DMS 273 (cell line): ENCODE measurements around the gene RNASEH2A.
A peak's percentile ranks its signal among the peaks of the same experiment; 100 is the strongest.
"Not testable (repeated sequence)": the region's sequence is repeated elsewhere in the genome, so short reads cannot be mapped to it uniquely, and the experiment has no call there.

ENCODE experiments used
- DNase-seq: peaks from one replicate; lab custom pipeline; 2025; ENCODE audit not compliant: unreplicated experiment; lab: John Stamatoyannopoulos, UW

Gene RNASEH2A

DNA sequence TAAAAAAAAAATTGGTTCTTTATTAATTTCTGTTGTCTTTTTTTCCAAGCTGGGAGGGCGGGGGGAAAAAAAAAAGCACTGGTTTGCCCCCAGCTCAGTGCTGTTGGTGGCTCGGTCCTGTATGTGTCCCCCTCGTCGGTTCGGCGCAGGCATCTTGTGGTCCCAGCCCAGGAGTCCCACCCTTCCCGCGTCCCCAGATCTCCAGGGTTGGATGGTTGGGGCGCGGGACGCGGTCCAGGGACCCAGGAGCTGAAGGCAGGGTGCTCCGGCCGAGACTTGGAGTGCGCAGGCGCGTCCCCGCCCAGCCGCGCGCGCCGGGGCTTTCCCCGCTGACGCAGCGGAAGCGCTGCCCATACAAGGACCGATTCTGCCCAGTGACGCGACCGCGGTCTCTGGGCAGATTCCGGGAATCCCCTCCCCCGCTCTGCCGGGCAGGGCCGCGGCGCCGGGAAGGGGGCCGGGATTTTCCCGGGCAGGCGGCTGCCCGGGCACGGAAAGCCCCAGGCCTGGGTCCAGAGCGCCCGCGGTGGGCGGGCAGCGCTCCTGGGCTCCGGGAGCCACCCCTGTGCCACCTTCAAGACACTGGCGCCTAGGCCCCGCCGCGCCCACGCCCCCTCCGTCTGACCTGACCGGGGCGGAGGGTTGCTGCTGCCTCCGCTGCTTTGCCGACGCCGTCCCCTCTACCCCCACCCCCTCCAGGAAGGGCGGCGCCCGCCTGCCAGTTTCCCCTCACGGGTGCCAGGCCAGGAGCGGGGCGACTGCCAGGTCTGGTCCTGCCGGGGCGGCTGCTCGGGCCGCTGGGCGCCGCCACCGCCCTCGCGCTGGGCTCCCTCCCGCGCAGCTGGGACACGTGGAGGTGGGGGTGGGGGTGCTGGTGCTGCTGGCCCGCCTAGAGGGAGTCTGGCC, 12.8 kb upstream of the RNASEH2A start:
- DNase-seq = peak; percentile 98

DNA sequence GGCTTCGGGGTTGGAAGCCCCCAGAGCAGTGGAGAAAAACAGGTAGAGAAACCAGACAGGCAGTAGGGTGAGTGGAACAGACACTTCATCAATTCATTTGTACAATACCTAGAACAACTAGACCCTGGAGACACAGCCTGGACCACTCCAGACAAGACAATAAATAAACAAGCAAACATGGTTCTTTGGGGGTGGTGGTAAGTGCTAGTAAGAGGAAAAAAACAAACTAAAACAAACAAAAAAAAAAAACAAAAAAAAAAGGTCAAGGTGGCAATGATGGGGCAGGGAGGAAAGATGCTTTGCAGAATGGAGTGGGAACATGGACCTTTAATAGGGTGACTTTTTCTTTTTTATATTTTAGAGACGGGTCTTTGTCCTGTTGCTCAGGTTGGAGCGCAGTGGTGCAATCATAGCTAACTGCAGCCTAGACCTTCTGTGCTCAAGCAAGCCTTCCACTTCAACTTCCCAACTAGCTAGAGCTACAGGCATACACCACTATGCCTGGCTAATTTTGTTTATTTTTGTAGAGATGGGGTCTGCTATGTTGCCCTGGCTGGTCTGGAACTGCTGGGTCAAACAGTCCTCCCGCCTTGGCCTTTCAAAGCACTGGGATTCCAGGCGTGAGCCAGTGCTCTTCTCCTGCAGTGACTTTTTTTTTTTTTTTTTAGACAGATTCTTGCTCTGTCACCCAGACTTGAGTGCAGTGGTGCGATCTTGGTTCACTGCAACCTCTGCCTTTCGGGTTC, 12.0 kb upstream of the RNASEH2A start:
- no peak for DNase-seq

DNA sequence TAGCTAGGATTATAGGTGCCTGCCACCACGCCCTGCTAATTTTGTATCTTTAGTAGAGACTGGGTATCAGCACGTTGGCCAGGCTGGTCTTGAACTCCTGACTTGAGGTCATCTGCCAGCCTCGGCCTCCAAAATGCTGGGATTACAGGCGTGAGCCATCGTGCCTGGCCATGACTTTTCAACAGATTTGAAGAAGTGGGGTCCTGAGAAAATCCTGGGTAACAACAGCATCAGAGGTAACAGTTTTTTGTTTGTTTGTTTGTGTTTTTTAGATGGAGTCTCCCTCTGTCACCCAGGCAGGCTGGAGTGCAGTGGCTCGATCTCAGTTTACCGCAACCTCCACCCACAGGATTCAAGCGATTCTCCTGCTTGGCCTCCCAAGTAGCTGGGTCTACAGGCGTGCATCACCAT, 11.4 kb upstream of the RNASEH2A start:
- no peak for DNase-seq

DNA sequence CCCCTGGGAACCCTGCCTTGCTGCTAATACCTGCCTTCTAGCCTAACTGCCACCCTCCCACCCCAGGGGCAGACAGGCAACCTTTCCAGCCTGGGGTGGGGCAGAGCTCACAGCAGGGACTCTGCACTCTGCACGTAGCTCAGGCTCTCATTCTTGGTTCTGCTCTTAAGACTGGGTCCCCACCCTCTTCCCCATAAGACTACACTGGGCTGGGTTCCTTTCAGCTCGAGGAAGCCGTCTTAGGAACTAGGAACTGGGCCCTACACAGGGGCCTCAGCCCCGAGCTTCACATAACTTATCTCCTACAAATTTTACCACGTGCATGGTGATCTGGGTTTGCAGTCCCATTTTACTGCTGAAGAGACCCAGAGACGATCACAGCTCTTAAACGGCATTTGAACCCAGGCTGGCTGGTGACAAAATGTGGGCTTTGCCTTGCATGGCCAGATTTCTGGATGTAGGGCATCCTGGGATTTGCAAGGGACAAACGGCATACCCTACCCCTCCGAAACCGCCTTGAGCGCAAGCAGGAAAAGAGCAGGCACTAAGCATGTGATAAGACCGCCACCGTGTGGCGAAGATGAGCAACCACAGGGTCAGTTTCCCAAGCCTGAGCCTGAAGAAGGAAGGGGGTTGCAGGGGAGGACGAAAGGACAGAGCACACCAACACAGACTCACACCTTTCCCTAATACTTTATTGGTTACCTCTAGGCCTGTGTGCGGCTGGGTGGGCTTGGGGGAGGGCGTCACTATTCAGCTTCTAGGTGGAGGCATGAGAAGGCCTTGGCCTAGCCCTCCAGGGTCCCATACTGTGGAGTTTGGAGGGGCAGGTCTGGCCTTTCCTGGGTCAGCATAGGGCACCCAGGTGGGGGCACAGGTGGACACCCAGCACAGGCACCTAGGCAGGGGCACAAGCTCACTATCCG, 10.0 kb upstream of the RNASEH2A start:
- peak; percentile 94 for DNase-seq

DNA sequence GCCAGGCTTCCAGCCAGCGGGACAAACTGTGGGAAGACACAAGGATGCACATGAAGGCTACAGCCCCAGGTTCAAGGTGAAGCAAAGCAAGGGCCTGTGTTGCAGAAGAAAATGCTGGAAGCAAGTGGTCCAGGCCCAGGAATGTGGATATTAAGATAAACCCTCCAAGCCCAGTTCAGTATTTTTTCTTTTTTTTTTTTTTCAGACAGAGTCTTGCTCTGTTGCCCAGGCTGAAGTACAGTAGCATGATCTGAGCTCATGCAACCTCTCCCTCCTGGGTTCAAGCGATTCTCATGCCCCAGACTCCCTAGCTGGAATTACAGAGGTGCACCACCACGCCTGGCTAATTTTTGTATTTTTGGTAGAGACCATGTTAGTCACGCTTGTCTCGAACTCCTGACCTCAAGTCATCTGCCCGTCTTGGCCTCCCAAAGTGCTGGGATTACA, 9.2 kb upstream of the RNASEH2A start:
- DNase-seq = no peak

DNA sequence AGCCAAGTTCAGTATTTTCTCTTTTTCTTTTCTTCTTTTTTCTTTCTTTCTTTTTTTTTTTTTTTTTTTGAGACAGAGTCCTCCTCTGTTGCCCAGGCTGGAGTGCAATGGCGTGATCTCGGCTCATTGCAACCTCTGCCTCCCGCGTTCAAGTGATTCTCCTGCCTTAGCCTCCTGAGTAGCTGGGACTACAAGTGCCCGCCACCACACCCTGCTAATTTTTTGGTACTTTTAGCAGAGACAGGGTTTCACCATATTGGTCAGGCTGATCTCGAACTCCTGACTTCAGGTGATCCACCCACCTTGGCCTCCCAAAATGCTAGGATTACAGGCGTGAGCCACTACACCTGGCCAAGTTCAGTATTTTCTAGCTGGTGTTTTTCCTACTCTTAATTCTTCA, 8.8 kb upstream of the RNASEH2A start:
- DNase-seq = not testable (repeated sequence)

DNA sequence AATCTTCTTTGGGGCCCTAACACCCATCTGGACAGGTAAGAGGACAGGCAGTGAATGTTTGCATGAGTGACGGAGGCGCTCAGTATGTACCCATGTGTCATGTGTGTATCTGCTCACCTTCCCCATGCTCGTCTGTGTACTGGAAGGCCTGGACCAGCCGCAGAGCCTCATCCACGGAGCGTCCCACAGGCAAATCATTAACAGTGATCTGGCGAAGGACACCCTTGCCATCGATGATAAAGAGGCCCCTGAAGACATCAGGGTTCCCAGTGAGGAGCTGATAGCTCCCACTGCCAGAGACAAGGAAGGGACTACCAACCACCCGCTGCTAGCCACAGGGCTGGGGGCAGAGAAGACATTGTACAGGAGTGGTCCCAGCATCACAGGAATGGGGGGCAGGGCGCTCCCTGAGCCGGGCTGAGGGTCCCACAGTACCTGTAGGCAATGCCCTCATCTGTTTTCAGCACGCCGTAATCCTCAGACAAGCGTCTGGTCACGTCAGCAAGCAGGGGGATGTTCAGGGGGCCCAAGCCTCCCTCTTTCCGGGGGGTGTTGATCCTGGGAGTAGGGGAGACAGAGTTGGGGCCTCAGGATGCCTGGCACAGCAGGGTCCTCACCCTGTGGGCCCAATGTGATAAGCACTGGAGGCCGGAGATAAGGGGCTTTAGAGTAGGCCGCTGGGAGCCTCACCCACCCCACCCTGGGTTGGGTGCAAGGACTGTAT, 6.5 kb upstream of the RNASEH2A start:
- DNase-seq = no peak

DNA sequence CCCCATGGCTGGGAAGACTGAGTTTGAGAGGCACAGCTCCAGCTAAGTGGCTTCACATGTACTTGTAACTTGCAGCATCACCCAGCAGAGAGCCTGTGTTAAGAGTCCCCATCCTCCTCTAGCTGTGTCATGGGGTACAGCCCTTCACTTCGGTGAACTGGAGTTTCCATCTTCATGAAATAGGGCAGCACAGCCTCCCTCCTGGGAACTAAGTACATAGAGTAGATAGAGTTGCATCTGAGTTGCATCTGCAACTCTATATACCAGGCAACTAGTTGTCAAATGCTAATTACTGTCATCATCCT, 6.0 kb upstream of the RNASEH2A start:
- no peak for DNase-seq

DNA sequence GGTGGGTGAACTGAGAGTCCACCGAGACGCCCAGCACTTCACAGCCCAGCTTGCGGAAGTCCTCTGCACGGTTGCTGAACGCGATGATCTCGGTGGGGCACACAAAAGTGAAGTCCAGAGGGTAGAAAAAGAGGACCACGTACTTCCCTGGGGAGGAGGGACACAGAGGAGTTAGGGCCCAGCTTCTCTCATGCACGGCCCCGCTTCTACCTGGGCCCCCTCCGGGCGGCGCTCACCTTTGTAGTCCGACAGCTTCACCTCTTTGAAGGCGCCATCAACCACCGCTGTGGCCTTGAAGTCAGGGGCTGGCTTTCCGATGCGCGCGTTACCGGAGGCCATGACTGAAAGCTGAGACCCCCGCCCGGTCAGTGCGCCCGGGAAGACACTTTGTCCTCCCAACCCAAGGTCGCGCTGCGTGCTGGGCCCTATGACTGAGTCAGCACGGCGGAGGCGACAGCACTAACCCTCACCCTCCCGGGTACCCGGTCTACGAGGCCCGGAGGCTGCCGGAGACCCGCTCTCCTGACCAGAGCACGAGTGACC, 5.4 kb upstream of the RNASEH2A start:
- DNase-seq = no peak

DNA sequence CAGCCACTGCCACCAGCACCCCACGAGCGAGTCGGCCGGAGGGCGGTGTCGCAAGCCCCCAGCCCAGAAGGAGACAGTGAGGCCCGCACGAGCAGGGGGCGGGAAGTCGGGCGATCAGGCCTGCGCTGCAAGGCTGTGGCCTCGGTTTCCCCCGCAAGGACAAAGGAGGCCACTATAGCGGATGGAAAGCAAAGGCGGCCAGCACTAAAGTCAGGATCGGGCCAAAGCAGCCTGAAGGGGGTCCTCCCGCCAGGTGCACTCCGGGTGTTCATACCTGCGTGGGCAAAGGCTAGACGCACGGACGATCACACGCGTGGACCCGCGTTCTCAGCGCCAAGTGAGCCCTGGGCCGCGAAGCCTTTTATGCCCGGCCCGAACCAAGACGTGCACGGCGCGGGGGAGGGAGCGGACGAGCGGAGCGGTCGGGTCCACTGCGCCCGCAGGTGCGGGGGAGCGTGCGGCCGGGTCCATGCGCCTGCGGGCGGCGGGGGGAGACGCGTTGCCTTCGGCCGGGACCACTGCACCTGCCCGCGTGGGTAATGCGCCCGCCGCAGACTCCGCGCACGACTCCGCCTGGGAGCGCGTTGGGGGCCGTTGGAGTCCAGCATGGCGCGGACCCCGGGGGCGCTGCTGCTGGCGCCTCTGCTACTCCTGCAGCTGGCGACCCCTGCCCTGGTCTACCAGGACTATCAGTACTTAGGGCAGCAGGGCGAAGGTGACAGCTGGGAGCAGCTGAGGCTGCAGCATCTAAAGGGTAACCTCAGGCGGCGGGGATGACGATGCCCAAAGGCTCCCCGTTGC, 4.7 kb upstream of the RNASEH2A start, which contains the start of the genes PRDX2 and THSD8:
Gene PRDX2 (minus strand): TSS at position 335 of the 801 bp plus-strand sequence. CDS start 539 bp downstream, outside the sequence.
Gene THSD8 (plus strand): TSS at position 604 of the 801 bp plus-strand sequence. CDS start 3 bp downstream, at position 607.
- DNase-seq = peak; percentile 95

DNA sequence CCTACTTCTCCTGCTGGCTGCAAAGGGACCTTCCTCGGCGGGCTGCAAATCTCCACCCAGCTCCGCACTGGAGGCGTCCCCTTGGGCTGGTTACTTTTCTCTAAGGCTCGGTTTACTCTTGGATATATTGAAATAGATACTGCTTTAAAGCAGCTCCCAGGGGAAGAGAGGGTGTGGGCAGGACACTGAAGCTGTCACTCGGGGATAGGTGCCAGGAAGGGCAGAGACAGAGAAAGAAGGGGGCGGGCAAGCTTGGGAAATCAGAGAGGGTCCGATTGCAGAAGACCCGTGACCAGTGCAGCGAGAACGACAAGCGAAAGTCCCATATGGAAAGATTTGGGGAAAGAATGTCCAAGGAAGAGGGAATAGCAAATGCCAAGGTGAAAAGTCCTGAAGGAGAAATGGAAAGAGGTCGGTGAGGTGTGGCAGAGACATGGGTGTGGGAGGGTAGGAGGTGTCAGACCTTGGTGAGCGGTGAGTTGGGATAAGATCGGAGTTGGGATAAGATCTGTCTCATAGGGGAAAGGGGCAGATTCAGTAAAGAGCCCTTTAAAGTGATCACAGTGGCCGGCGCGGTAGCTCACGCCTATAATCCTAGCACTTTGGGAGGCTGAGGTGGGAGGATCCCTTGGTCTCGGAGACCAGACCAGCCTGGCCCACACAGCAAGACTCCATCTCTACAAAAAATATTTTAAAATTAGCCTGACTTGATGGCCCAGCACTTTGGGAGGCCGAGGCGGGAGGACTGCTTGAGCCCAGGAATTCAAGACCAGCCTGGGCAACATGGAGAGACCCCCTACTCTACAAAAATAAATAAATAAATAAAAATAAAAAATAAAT, 3.9 kb upstream of the RNASEH2A start:
- DNase-seq = no peak

DNA sequence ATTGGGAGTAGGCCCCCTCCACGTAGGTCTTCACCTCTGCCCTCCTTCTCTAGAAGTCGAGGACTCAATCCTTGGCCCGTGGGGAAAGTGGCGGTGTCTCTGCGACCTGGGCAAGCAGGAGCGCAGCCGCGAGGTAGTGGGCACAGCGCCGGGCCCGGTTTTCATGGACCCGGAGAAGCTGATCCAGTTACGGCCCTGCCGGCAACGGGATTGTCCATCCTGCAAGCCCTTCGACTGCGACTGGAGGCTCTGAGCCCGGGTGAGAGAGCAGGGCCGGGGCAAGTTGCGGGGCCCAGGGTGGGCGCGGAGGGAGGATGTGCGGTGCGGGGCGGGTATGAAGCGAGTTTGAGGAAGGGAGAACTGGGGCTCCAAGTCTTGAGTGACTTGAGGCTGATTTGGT, 2.3 kb upstream of the RNASEH2A start:
- DNase-seq = no peak

DNA sequence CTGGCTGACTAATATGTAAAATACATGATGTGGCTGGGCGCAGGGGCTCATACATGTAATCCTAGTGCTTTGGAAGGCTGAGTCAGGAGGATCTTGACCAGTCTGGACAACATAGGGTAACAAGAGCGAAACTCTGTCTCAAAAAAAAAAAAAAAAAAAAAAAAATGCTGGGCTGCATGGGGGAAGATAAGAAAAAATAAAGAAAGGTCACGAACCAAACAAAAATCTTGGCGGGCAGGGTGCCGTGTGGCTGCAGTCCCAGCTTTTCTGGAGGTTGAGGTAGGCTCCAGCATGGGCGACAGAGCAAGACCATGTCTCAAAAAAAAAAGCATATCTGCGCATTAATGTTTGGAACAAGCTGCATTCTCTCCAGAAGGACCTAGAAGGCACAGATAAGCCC, 8.7 kb downstream of the RNASEH2A start:
- DNase-seq = no peak

DNA sequence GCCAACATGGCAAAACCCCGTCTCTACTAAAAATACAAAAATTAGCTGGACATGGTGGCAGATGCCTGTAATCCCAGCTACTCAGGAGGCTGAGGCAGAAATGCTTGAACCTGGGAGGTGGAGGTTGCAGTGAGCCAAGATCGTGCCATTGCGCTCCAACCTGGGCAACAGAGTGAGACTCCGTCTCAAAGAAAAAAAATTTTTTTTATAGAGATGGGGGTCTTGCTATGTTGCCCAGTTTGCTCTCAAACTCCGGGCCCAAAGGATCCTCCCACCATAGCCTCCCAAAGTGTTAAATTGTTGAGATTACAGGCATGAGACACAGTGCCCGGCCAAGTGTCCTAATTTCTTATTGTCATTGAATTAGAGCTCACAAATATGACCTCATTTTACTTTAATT, 10.8 kb downstream of the RNASEH2A start:
- not testable (repeated sequence) for DNase-seq

DNA sequence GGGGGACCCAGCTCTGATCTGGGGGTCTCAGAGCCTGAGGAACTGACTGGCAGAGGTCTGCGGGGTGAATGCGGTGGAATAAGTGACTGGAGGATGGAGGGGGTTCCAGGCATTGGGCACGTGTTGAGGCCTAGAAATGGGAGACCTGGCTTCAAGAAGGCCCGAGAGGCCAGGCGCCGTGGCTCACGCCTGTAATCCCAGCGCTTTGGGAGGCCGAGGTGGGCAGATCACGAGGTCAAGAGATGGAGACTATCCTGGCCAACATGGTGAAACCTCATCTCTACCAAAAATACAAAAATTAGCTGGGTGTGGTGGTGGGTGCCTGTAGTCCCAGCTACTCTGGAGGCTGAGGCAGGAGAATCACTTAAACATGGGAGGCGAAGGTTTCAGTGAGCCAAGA, 11.4 kb downstream of the RNASEH2A start:
- not testable (repeated sequence) for DNase-seq

DNA sequence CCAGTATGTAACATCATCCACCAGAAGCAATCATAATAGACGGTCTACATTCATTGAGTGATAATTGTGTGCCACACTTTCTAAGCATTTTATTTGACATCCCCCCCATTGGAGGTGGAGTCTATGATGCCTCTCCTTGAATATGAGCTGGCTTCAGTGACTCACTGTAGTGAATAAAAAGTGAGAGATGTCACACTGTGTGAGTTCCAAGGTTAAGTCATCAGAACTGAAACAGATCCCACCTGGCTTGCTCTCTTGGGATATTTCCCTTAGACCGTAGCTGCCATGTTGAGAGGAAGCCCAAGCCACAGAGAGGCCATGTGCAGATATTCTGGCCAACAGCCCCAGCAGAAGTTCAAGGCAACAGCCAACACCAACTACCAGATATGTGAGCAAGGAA, 15.4 kb downstream of the RNASEH2A start:
- no peak for DNase-seq

DNA sequence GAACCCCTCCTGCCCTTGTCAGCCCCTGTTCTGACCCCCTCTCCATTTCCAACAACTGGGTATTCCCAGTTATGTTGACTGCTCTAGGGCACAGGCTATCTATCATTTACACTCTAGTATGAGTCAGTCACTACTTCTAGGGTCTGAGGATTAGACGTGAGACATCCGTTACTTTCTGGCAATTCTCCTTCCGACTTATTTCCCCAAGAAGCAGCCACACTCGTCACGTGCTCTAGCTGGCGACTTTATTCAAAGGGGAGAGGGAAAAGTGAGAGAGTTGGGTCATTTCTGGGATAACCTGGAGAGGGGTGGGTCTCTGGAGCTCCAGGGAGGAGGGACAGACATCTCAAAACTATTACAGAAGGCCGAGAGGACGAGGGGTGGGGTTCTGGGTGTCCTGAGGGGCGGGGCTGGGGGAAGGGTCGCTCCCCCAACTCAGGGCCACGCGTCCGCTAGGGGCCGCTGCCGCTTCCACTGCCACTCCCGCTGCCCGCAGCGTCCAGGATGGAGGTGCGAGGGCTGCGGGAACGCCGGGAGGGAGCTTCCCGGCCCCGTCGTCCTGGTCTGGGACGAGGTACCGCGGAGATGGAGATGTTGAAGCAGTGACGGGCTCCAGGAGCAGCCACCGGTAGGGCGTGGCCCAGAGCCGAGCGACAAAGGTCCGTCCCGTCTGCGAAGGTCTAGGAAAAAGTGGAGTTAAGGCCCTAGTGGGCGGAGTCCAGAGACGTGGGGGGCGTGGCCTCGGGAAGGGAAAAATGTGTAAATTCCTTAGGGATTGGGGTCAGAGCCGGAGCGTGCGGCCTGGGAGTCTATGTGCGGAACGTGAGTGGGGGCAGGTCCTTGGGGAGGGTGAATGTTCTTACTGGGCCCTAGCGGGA, 19.1 kb downstream of the RNASEH2A start:
- no peak for DNase-seq
